SK-N-SH (cell line): ENCODE measurements around the gene SNIP1. TPM values are rescaled to one million over a fixed set of nuclear protein-coding genes. Genes with fewer than 3 reads are reported as not detected.

Source experiments
- CTCF ChIA-PET: fragments of 300-600, 350-600 bp; formaldehyde crosslinking; extraction: SDS; loops from one replicate; lab custom pipeline; 2021; lab: Yijun Ruan, JAX
- POLR2A ChIA-PET: fragments of 350-600 bp; sonication (Branson Sonifier 250); formaldehyde crosslinking; extraction: SDS; loops from one replicate; lab custom pipeline; 2020; ENCODE audit warnings: antibody characterized with exemption, inconsistent platforms; lab: Yijun Ruan, JAX
- DNase-seq: peaks from one replicate; pipeline ENCODE4 v3.0.0; 2012
- H2AFZ ChIP-seq: fragments of 200-600 bp; sonication (generic); 2 replicates; pipeline ENCODE4 v1.8.1; 2016; ENCODE audit warnings: antibody characterized with exemption, mild to moderate bottlenecking, low read depth
- H3F3A ChIP-seq: fragments of 200-600 bp; sonication (generic); replicated peaks from 2 replicates; pipeline ENCODE3; 2016; ENCODE audit warnings: antibody characterized with exemption, mild to moderate bottlenecking; ENCODE audit not compliant: insufficient read depth
- H3K27ac ChIP-seq, 2 experiments: fragments of 200-500 bp in 1 of 2; fragments of 200-600 bp in 1 of 2; sonication (Bioruptor generic) in 1 of 2; sonication (generic), shearing (Covaris generic) in 1 of 2; 2 replicates each; pipeline versions ENCODE4 v1.5.1 to v1.6.1; 2014 to 2016; ENCODE audit warnings: low read depth in 2 of 2, inconsistent platforms in 1 of 2, low read length in 1 of 2, mild to moderate bottlenecking in 1 of 2, mixed read lengths in 1 of 2
- H3K27me3 ChIP-seq: fragments of 200-600 bp; sonication (generic), shearing (Covaris generic); 2 replicates; pipeline ENCODE4 v1.6.1; 2016; ENCODE audit warnings: mixed run types; ENCODE audit not compliant: insufficient read depth
- H3K36me3 ChIP-seq, 2 experiments: fragments of 200-500 bp in 1 of 2; fragments of 200-600 bp in 1 of 2; sonication (Bioruptor generic) in 1 of 2; sonication (generic) in 1 of 2; replicated peaks in 1 of 2; 2 replicates each; pipeline versions ENCODE3 to v1.5.1; 2014 to 2016; ENCODE audit warnings: low read length in 1 of 2, mild to moderate bottlenecking in 1 of 2; ENCODE audit not compliant: insufficient read depth in 2 of 2, control insufficient read depth in 1 of 2
- H3K4me1 ChIP-seq, 2 experiments: fragments of 200-500 bp in 1 of 2; fragments of 200-600 bp in 1 of 2; sonication (Bioruptor generic) in 1 of 2; sonication (generic), shearing (Covaris generic) in 1 of 2; 2 replicates each; pipeline versions ENCODE4 v1.5.1 to v1.6.1; 2014 to 2016; ENCODE audit warnings: low read depth in 1 of 2, low read length in 1 of 2, mixed run types in 1 of 2; ENCODE audit not compliant: insufficient read depth in 2 of 2, control insufficient read depth in 1 of 2
- H3K4me2 ChIP-seq: fragments of 200-600 bp; sonication (generic), shearing (Covaris generic); 2 replicates; pipeline ENCODE4 v1.6.1; 2017; ENCODE audit warnings: mixed run types
- H3K4me3 ChIP-seq, 2 experiments: fragments of 200-500 bp in 1 of 2; fragments of 200-600 bp in 1 of 2; sonication (Bioruptor generic) in 1 of 2; sonication (generic), shearing (Covaris generic) in 1 of 2; 2 replicates each; pipeline versions ENCODE4 v1.5.1 to v1.8.1; 2014 to 2016; ENCODE audit warnings: low read depth in 2 of 2, inconsistent platforms in 1 of 2, low read length in 1 of 2, mild to moderate bottlenecking in 1 of 2, mixed read lengths in 1 of 2, moderate library complexity in 1 of 2
- H3K79me2 ChIP-seq: fragments of 200-600 bp; sonication (generic); 2 replicates; pipeline ENCODE4 v1.8.1; 2017; ENCODE audit warnings: mild to moderate bottlenecking; ENCODE audit not compliant: insufficient read depth
- H3K9ac ChIP-seq: fragments of 200-600 bp; sonication (generic); 2 replicates; pipeline ENCODE4 v1.6.1; 2017; ENCODE audit warnings: mixed run types
- H3K9me2 ChIP-seq: fragments of 200-600 bp; sonication (generic); 2 replicates; pipeline ENCODE4 v1.6.1; 2017; ENCODE audit warnings: mixed run types
- H3K9me3 ChIP-seq: fragments of 200-600 bp; sonication (generic); 2 replicates; pipeline ENCODE4 v1.6.1; 2017; ENCODE audit warnings: mixed run types, mild to moderate bottlenecking, moderate library complexity
- H4K20me1 ChIP-seq: fragments of 200-600 bp; sonication (generic); 2 replicates; pipeline ENCODE4 v1.6.1; 2017; ENCODE audit warnings: mild to moderate bottlenecking, mixed run types; ENCODE audit not compliant: insufficient read depth
- CHD2 ChIP-seq: fragments of 150-350 bp; IDR thresholded peaks from 2 replicates; pipeline ENCODE4 v1.6.1; 2018; ENCODE audit warnings: low read length; ENCODE audit not compliant: partially characterized antibody
- EP300 ChIP-seq, 2 experiments: IDR thresholded peaks; 2 replicates each; pipeline versions ENCODE4 v1.4.0 to v1.6.1; 2012; ENCODE audit warnings: borderline replicate concordance in 1 of 2, low read depth in 1 of 2, low read length in 1 of 2
- EZH2phosphoT487 ChIP-seq: fragments of 200-600 bp; sonication (generic); IDR thresholded peaks from 2 replicates; pipeline ENCODE4 v1.6.1; 2017; ENCODE audit warnings: low read depth, mixed run types, mild to moderate bottlenecking, antibody characterized with exemption, moderate library complexity, borderline replicate concordance
- FOXM1 ChIP-seq: IDR thresholded peaks from 2 replicates; pipeline ENCODE4 v1.4.0; 2012; ENCODE audit warnings: low read depth, mild to moderate bottlenecking
- JUND ChIP-seq: IDR thresholded peaks from 2 replicates; pipeline ENCODE4 v1.4.0; 2012
- MEF2A ChIP-seq: IDR thresholded peaks from 2 replicates; pipeline ENCODE4 v1.4.0; 2012; ENCODE audit warnings: low read depth, borderline replicate concordance
- POLR2AphosphoS5 ChIP-seq: IDR thresholded peaks from 2 replicates; pipeline ENCODE4 v1.6.1; 2012; ENCODE audit warnings: low read depth, low read length
- RCOR1 ChIP-seq: fragments of 150-350 bp; IDR thresholded peaks from 2 replicates; pipeline ENCODE4 v1.6.1; 2017; ENCODE audit warnings: antibody characterized with exemption, low read length
- SIN3A ChIP-seq: IDR thresholded peaks from 2 replicates; pipeline ENCODE4 v1.6.1; 2012; ENCODE audit warnings: low read depth, mild to moderate bottlenecking, low read length, moderate library complexity, borderline replicate concordance
- ZBTB33 ChIP-seq: IDR thresholded peaks from 2 replicates; pipeline ENCODE4 v1.4.0; 2012; ENCODE audit warnings: low read depth, borderline replicate concordance
- WGBS: methylation state at CpG from one replicate; pipeline ENCODE4 v1.1.6; 2017; ENCODE audit warnings: low lambda C conversion rate; 5-methylcytosine and 5-hydroxymethylcytosine counted together
- polyA plus RNA-seq, 3 experiments: library from polyadenylated mRNA; depleted of rRNA; stranded (reverse); fragments of >200 nt; gene quantifications; 2 replicates each; pipeline ENCODE4 v1.2.3, GENCODE V29; 2012
- TF ChIP-seq, protein P1 (sequence below): IDR thresholded peaks from 2 replicates; pipeline ENCODE4 v1.6.1; 2012; ENCODE audit warnings: mild to moderate bottlenecking, low read depth, low read length, moderate library complexity
- TF ChIP-seq, protein P2 (sequence below): IDR thresholded peaks from 2 replicates; pipeline ENCODE4 v1.4.0; 2012; ENCODE audit warnings: low read depth

The SNIP1 gene
- polyA plus RNA-seq, 1 of the 3 experiments (the other 2 are of a cell fraction): 10.2 TPM

- Histone ChIP-seq H4K20me1 (no peaks in the 10 kb centered on the region), H3K4me2 (no peak overlapping the region), H3F3A (peaks cover 4% of the 10 kb centered on the region), H3K4me3 (no peak overlapping the region), H3K36me3 (peaks cover 9 to 15% of the 10 kb centered on the region in 2 experiments), H3K27me3 (no peaks in the 10 kb centered on the region), H3K9me3 (no peaks in the 10 kb centered on the region), H3K79me2 (peaks cover 7% of the 10 kb centered on the region), H2AFZ (no peak overlapping the region)
- CTCF ChIA-PET: no interaction called here
- WGBS: 94% methylated on average over 1 of the region's 1 CpG
- no peak for TF ChIP-seq FOXM1
- TF ChIP-seq, all 33 proteins: peak for 0
- Histone ChIP-seq H3K4me1 (peaks cover 0 to 12% of the 10 kb centered on the region in 2 experiments; a peak in 2 of 4 replicates), H3K9ac (no peak overlapping the region), H3K27ac (no peak overlapping the region), H3K9me2 (no peaks in the 10 kb centered on the region)
- POLR2A ChIA-PET: no interaction called here
- DNase-seq: no peak
Observed at GRCh38 chr1:37558411-37558810, 4.3 kb upstream of the SNIP1 start.

GRCh38 chr1:37557402-37557801 lies 3.3 kb upstream of the SNIP1 start:
- H4K20me1 ChIP-seq: peaks cover 4% of the 10 kb centered on the region; the same call in 1 of the 2 replicates
- H3K36me3 ChIP-seq: peaks cover 9 to 11% of the 10 kb centered on the region in 2 experiments
- H3F3A ChIP-seq: peaks cover 4% of the 10 kb centered on the region
- CTCF ChIA-PET: interaction anchor here (1.1 to 1.5 kb wide), 5 partner anchors 26 to 103 kb away, joined by 3 to 7 read pairs (median 4); no protein-coding TSS in a partner anchor
- no peaks in the 10 kb centered on the region for H3K9me2 ChIP-seq
- H3K4me2 ChIP-seq: peak overlapping the region; percentile 77
- peaks cover 17% of the 10 kb centered on the region for H3K79me2 ChIP-seq
- DNase-seq: no peak
- H3K4me1 ChIP-seq: peaks cover 3 to 22% of the 10 kb centered on the region in 2 experiments; a peak in 2 of 4 replicates
- H3K27me3 ChIP-seq: no peaks in the 10 kb centered on the region
- WGBS: 80% methylated on average over 2 of the region's 3 CpGs
- peak overlapping the region; percentile 61 for H3K4me3 ChIP-seq
- no peak for TF ChIP-seq JUND
- no peak for TF ChIP-seq EP300 (IDR thresholded peaks at IDR 0.05; ENCODE audit: borderline replicate concordance in 1 of 2, low read depth in 1 of 2, low read length in 1 of 2)
- TF ChIP-seq MEF2A: no peak
- TF ChIP-seq, protein P1, sequence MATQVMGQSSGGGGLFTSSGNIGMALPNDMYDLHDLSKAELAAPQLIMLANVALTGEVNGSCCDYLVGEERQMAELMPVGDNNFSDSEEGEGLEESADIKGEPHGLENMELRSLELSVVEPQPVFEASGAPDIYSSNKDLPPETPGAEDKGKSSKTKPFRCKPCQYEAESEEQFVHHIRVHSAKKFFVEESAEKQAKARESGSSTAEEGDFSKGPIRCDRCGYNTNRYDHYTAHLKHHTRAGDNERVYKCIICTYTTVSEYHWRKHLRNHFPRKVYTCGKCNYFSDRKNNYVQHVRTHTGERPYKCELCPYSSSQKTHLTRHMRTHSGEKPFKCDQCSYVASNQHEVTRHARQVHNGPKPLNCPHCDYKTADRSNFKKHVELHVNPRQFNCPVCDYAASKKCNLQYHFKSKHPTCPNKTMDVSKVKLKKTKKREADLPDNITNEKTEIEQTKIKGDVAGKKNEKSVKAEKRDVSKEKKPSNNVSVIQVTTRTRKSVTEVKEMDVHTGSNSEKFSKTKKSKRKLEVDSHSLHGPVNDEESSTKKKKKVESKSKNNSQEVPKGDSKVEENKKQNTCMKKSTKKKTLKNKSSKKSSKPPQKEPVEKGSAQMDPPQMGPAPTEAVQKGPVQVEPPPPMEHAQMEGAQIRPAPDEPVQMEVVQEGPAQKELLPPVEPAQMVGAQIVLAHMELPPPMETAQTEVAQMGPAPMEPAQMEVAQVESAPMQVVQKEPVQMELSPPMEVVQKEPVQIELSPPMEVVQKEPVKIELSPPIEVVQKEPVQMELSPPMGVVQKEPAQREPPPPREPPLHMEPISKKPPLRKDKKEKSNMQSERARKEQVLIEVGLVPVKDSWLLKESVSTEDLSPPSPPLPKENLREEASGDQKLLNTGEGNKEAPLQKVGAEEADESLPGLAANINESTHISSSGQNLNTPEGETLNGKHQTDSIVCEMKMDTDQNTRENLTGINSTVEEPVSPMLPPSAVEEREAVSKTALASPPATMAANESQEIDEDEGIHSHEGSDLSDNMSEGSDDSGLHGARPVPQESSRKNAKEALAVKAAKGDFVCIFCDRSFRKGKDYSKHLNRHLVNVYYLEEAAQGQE: no peak
- TF ChIP-seq ZBTB33: no peak
- TF ChIP-seq POLR2AphosphoS5: no peak
- TF ChIP-seq CHD2: no peak
- no peak for TF ChIP-seq EZH2phosphoT487
- no peak for TF ChIP-seq SIN3A
- TF ChIP-seq, protein P2, sequence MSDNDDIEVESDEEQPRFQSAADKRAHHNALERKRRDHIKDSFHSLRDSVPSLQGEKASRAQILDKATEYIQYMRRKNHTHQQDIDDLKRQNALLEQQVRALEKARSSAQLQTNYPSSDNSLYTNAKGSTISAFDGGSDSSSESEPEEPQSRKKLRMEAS: no peak
- TF ChIP-seq RCOR1: no peak
- H2AFZ ChIP-seq: peak overlapping the region; percentile 93; the same call in 1 of the 2 replicates
- no peaks in the 10 kb centered on the region for H3K9me3 ChIP-seq
- POLR2A ChIA-PET: no interaction called here
- peak overlapping the region in 1 of 2 experiments; percentile 33; a peak in 2 of 4 replicates for H3K27ac ChIP-seq
- peak overlapping the region; percentile 73; the same call in 1 of the 2 replicates for H3K9ac ChIP-seq
